Panc1 (cell line): ENCODE data around the gene GMPR. TPM values are rescaled to one million over a fixed set of nuclear protein-coding genes. Genes with fewer than 3 reads are reported as not detected.

Experiments used
- ATAC-seq: fragments of 200-7000 bp; cut with Tn5 transposase; 2 replicates; pipeline ENCODE4 v1.9.1; 2020; ENCODE audit warnings: mild to moderate bottlenecking, moderate library complexity
- BruUV-seq: library from RNA; stranded (reverse); fragments of 400-500 nt; replicated peaks from 2 replicates; lab custom pipeline; 2021; lab: Mats Ljungman, UMichigan
- CTCF ChIA-PET: fragments of 300-600 bp; sonication (Branson Sonifier 250); formaldehyde crosslinking; loops from one replicate; lab custom pipeline; 2022; ENCODE audit warnings: antibody characterized with exemption; lab: Charles Lee
- POLR2A ChIA-PET: fragments of 300-600 bp; sonication (Branson Sonifier 250); formaldehyde crosslinking; loops from one replicate; lab custom pipeline; 2022; ENCODE audit warnings: antibody characterized with exemption; lab: Charles Lee
- DNase-seq: peaks from one replicate; pipeline ENCODE4 v3.0.0-alpha.2; 2010; ENCODE audit warnings: low read depth, low spot score
- H3K27ac ChIP-seq: 2 replicates; pipeline ENCODE4 v1.5.1; 2011; ENCODE audit warnings: mild to moderate bottlenecking, low read length, inconsistent platforms
- H3K27me3 ChIP-seq: fragments of 200-500 bp; sonication (Bioruptor generic); 2 replicates; pipeline ENCODE4 v1.6.0; 2014; ENCODE audit warnings: low read length, inconsistent platforms; ENCODE audit not compliant: control insufficient read depth, insufficient read depth
- H3K36me3 ChIP-seq: fragments of 200-500 bp; sonication (Bioruptor generic); 2 replicates; pipeline ENCODE4 v1.5.1; 2014; ENCODE audit warnings: inconsistent platforms, mild to moderate bottlenecking, low read length, moderate library complexity; ENCODE audit not compliant: control insufficient read depth, insufficient read depth
- H3K4me1 ChIP-seq: 2 replicates; pipeline ENCODE4 v1.5.1; 2011; ENCODE audit warnings: inconsistent platforms, mild to moderate bottlenecking, low read length, moderate library complexity; ENCODE audit not compliant: control insufficient read depth, insufficient read depth
- H3K4me3 ChIP-seq, 2 experiments: 2 replicates each; pipeline ENCODE4 v1.5.1; 2011 to 2012; ENCODE audit warnings: low read depth in 2 of 2, low read length in 2 of 2, mild to moderate bottlenecking in 2 of 2, inconsistent platforms in 1 of 2, moderate library complexity in 1 of 2
- H3K9me3 ChIP-seq: fragments of 200-500 bp; sonication (Bioruptor generic); 2 replicates; pipeline ENCODE4 v1.5.1; 2014; ENCODE audit warnings: low read depth, mild to moderate bottlenecking, inconsistent platforms, low read length, moderate library complexity; ENCODE audit not compliant: control insufficient read depth, insufficient read depth
- CTCF ChIP-seq: fragments of 450-650 bp; IDR thresholded peaks from 2 replicates; pipeline ENCODE4 v1.5.1; 2017; ENCODE audit warnings: mild to moderate bottlenecking
- POLR2AphosphoS5 ChIP-seq: IDR thresholded peaks from 2 replicates; pipeline ENCODE4 v1.6.1; 2012; ENCODE audit warnings: mild to moderate bottlenecking, low read depth, low read length, moderate library complexity
- REST ChIP-seq, 2 experiments: IDR thresholded peaks; 2 replicates each; pipeline ENCODE4 v1.6.1; 2011 to 2012; ENCODE audit warnings: low read depth in 2 of 2, control low read depth in 1 of 2, low read length in 1 of 2, mild to moderate bottlenecking in 1 of 2, moderate library complexity in 1 of 2; ENCODE audit not compliant: insufficient read depth in 1 of 2
- SIN3A ChIP-seq: IDR thresholded peaks from 2 replicates; pipeline ENCODE4 v1.6.1; 2012; ENCODE audit warnings: low read depth, mild to moderate bottlenecking, low read length, moderate library complexity, borderline replicate concordance; ENCODE audit not compliant: insufficient read depth
- TCF7L2 ChIP-seq: IDR thresholded peaks from 2 replicates; pipeline ENCODE4 v1.6.1; 2011; ENCODE audit warnings: mild to moderate bottlenecking, low read depth, low read length, inconsistent platforms
- in situ Hi-C: cut with HindIII; loops from 2 replicates; pipeline ENCODE4 v1.10.0; 2016; ENCODE audit warnings: low sequenced_read_pairs, low pct_unique_long_range_greater_than_20kb
- intact Hi-C: fragments of 100-400 bp; cut with micrococcal nuclease; formaldehyde crosslinking; loops from one replicate; pipeline ENCODE4 v1.10.0; 2022; ENCODE audit not compliant: unreplicated experiment
- total RNA-seq: library from RNA; stranded (reverse); gene quantifications from one replicate; pipeline ENCODE4 v1.2.1, GENCODE V29; 2021; ENCODE audit not compliant: unreplicated experiment

The GMPR gene
- total RNA-seq, 1 experiment from 2014 or later, result 3.5 TPM

- no peaks in the 10 kb centered on the region for H3K4me1 ChIP-seq
- no peaks in the 10 kb centered on the region for H3K9me3 ChIP-seq
- no peak overlapping the region for H3K27ac ChIP-seq
- H3K36me3 ChIP-seq, result no peaks in the 10 kb centered on the region
- in situ Hi-C loops (no loop called here), intact Hi-C loops (no loop called here)
- CTCF ChIA-PET, result interaction anchor here (0.6 to 1.1 kb wide), 2 partner anchors 9 to 18 kb away, joined by 3 to 5 read pairs; no protein-coding TSS in a partner anchor
- H3K27me3 ChIP-seq, result peaks cover 12% of the 10 kb centered on the region
- ATAC-seq, result peak; percentile 89
- POLR2A ChIA-PET, result no interaction called here
- BruUV-seq, result no TSS peak
- TF ChIP-seq SIN3A (no peak), POLR2AphosphoS5 (no peak), REST (IDR thresholded peaks at IDR 0.05; ENCODE audit: insufficient read depth in 1 of 2, low read depth in 2 of 2, low read length in 1 of 2) (no peak), CTCF (peak; percentile 73), TCF7L2 (no peak)
- H3K4me3 ChIP-seq, result peak overlapping the region; percentile 51 to 81
- DNase-seq, result no peak
Measured at GRCh38 chr6:16238963-16239797, 793 bp downstream of the GMPR start.

GRCh38 chr6:16239798-16240123 lies 1.4 kb downstream of the GMPR start:
- intact Hi-C loops (no loop called here), in situ Hi-C loops (no loop called here)
- ChIA-PET POLR2A (no interaction called here), CTCF (interaction anchor here (0.6 kb wide), 2 partner anchors 10 to 19 kb away, joined by 5 to 12 read pairs; no protein-coding TSS in a partner anchor)
- ATAC-seq (no peak; the same call in 1 of the 2 replicates), DNase-seq (no peak)
- no TSS peak for BruUV-seq
- no peaks in the 10 kb centered on the region for H3K4me1 ChIP-seq
- no peaks in the 10 kb centered on the region for H3K9me3 ChIP-seq
- H3K4me3 ChIP-seq, result peak overlapping the region in 1 of 2 experiments; percentile 81; a peak in 2 of 4 replicates
- peaks cover 12% of the 10 kb centered on the region for H3K27me3 ChIP-seq
- TF ChIP-seq CTCF (no peak), POLR2AphosphoS5 (no peak), SIN3A (no peak), REST (IDR thresholded peaks at IDR 0.05; ENCODE audit: insufficient read depth in 1 of 2, low read depth in 2 of 2, low read length in 1 of 2) (no peak), TCF7L2 (no peak)
- H3K36me3 ChIP-seq, result no peaks in the 10 kb centered on the region
- H3K27ac ChIP-seq, result no peak overlapping the region
